Embryonic facial prominence (tissue), 1 donor: ENCODE measurements around the gene PTPN7.
A peak's percentile ranks its signal among the peaks of the same experiment; 100 is the strongest.
"Not testable (repeated sequence)": the region's sequence is repeated elsewhere in the genome, so short reads cannot be mapped to it uniquely, and the experiment has no call there.

Source experiments
- DNase-seq: peaks from one replicate; pipeline ENCODE4 v3.0.0-alpha.2; 2016; ENCODE audit errors: extremely low spot score

The PTPN7 gene

GRCh38 chr1:202167054-202167453 is 6.7 kb upstream of the PTPN7 start:
- not testable (repeated sequence) for DNase-seq

GRCh38 chr1:202165942-202166843 is 5.8 kb upstream of the PTPN7 start:
- no peak for DNase-seq

- no peak for DNase-seq
Observed at GRCh38 chr1:202165267-202165941, 5.0 kb upstream of the PTPN7 start.

GRCh38 chr1:202164271-202165037 is 4.1 kb upstream of the PTPN7 start:
- DNase-seq = no peak

GRCh38 chr1:202163281-202164270 is 3.2 kb upstream of the PTPN7 start:
- DNase-seq = no peak

GRCh38 chr1:202162418-202163280 is 2.2 kb upstream of the PTPN7 start:
- DNase-seq = no peak

- DNase-seq = no peak
Observed at GRCh38 chr1:202162047-202162417, 1.6 kb upstream of the PTPN7 start.

GRCh38 chr1:202161151-202162046 is 997 bp upstream of the PTPN7 start:
- DNase-seq = no peak

GRCh38 chr1:202159534-202160371 is 649 bp downstream of the PTPN7 start:
- no peak for DNase-seq

GRCh38 chr1:202158810-202159533 is 1.4 kb downstream of the PTPN7 start:
- DNase-seq = no peak

- no peak for DNase-seq
Observed at GRCh38 chr1:202157945-202158344, 2.5 kb downstream of the PTPN7 start.

GRCh38 chr1:202156590-202156989 is 3.8 kb downstream of the PTPN7 start:
- no peak for DNase-seq

- DNase-seq = no peak
Observed at GRCh38 chr1:202155478-202156021, 4.9 kb downstream of the PTPN7 start.

- peak; percentile 45 for DNase-seq
Observed at GRCh38 chr1:202154766-202155477, 5.5 kb downstream of the PTPN7 start.

GRCh38 chr1:202154148-202154765 is 6.1 kb downstream of the PTPN7 start:
- DNase-seq = no peak

- DNase-seq = no peak
Observed at GRCh38 chr1:202153284-202153683, 7.1 kb downstream of the PTPN7 start.
